NCI-H1417 treated with DMSO at 0.1 percent for 48 hours (cell line): ENCODE results near the gene FNDC1.
"Not testable (repeated sequence)": the region's sequence is repeated elsewhere in the genome, so short reads cannot be mapped to it uniquely, and the experiment has no call there.

Source experiments
- DNase-seq: peaks from one replicate; lab custom pipeline; 2025; lab: John Stamatoyannopoulos, UW

FNDC1 gene

DNA sequence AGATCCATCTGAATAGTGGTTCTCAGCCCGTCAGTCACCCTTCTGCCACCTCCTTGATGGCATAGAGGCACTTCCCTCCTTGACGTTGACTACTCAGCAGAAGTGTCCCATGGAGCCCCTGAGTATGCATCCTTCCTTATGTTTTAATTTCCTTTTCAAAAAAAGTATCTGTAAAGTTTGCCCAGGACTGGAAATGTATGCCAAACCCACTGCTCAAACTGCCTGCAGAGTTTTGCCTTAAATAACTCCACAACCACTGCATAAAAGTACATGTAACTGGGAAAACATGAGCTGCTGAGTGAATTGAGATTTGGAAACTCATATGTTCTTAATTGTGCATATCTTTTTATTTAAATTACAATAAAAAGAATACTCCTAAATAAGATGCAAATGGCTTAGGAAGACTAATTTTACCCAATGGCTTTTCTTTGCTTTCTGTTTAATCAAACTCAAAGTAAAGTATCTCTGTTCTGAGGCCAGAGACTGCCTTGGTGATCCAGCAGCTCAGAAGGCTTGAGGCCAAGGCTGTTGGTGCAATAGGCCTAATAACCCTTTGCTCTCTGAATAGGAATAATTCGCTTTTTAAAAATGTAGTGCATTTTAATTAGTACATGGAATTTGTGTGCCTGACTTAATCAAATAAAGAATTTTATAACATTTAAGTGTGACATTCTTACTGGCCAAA, 90.4 kb downstream of the FNDC1 start:
- no peak for DNase-seq

DNA sequence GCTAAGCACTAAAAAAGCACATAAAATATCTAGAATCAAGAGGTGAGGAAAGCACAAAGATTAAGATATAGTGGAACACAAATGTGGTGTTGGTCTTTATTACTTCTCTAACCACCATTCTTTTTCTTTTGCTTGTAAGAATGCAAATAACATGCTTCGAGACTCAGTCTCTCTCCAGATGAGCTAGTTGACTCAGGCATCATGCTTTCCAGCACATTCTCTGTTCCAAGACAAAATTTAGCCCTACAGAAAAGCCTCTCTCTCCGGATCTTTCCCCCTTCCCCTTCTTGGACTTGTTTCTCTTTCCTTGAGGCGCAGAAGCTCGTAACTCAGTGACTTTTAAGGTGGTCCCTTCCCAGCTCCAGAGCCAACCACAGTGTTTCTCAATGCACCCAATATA, 91.0 kb downstream of the FNDC1 start:
- DNase-seq = no peak

- no peak for DNase-seq
Measured at GRCh38 chr6:159261995-159262394, 92.8 kb downstream of the FNDC1 start.

DNA sequence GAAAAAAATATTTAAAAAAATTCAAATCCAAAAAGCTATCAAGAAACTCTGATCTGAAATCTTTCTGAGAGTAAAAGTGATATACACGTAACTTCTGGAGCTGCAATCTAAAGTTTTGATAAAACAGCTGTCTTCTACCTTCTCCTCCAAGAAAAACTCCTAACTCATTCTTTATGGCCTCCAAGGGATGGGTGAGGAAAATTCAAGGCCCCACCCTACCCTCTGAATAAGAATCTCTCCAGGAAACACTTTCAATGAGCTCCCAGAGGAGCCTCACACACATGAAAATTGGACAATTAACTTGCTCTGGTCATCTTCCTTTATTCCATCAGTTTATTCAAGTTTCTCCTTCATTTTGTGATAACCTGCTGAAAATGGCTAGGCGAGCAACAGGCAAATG, 93.4 kb downstream of the FNDC1 start:
- no peak for DNase-seq

- no peak for DNase-seq
Measured at GRCh38 chr6:159267165-159267564, 98.0 kb downstream of the FNDC1 start.

DNA sequence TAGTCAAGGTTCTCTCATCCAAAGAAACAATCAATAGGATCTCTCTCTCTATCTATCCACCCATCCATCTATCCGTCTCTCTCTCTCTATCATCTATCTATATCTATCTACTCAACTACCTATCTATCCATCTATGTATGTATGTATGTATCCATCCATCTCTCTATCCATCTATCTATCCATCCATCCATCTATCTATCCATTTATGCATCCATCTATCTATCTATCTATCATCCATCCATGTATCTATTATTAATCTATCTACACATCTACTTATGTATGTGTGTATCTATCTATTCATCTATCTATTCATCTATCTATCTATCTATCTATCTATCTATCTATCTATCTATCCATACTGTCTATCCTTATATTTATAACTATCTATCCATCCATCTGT, 99.3 kb downstream of the FNDC1 start:
- no peak for DNase-seq

- no peak for DNase-seq
Measured at GRCh38 chr6:159271257-159271656, 102.1 kb downstream of the FNDC1 start.

DNA sequence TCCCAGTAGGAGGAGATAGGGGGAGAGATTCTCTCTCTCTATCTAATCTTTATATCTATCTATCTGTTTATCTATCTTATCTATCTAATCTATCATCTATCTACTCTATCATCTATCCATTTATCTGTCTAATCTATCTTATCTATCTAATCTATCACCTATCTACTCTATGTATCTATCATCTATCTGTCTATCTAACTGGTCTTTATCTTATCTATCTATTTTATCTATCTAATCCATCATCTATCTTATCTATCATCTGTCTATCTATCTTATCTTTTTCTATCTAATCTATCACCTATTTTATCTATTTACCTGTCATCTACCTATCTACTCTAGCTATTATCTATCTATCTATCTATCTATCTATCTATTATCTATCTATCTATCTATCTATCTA, 109.4 kb downstream of the FNDC1 start:
- no peak for DNase-seq

DNA sequence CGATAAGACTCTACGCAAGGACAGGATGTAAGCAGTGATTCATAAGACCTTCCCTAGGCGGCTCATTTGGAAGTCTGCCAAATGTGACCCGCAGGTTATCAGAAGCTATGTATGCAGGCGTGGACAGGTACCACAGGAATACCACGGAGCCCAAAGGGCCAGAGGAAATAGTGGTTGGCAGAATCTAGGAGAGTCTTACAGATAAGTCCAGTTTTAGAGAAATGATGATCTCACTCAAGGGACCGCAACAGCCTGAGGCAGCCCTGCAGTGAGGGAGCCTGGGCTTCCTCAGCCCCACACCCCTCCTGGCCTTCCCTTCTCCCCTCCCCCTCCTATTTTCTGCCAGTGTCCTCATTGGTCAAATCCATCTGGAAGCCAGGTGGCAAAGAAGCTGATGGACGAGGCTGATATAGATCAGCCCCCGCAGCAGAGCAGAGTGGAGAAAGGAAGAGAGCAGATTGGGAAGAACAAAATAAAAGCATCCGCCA, 110.6 kb downstream of the FNDC1 start:
- no peak for DNase-seq

- no peak for DNase-seq
Measured at GRCh38 chr6:159282421-159282820, 113.2 kb downstream of the FNDC1 start.

DNA sequence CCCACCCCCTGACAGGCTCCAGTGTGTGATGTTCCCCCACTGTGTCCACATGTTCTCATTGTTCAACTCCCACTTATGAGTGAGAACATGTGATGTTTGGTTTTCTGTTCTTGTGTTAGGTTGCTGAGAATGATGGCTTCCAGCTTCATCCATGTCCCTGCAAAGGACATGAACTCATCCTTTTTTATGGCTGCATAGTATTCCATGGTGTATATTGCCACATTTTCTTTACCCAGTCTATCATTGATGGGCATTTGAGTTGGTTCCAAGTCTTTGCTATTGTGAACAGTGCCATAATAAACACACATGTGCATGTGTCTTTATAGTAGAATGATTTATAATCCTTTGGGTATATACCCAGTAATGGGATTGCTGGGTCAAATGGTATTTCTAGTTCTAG, 115.5 kb downstream of the FNDC1 start:
- not testable (repeated sequence) for DNase-seq

GRCh38 chr6:159298840-159299239, 129.6 kb downstream of the FNDC1 start:
- DNase-seq = no peak

DNA sequence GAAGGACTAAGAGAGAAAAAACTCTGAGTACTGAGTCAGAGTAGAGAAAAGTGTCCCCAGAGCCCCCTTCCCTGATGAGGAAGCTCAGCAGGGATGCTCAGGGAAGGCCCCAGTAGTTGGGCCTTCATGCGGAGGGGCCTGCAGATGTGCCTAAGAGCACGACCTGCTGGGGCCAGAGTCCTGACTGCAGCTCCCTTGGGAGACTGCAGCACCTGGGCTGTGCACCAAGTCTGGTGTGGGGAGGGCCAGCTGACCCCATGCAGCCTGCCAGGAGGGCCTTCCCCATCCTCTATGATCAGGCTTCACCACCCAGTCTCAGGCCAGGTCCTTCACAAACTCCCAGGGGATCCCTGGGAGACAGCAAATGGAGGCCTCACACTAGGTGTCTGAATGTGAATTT, 130.4 kb downstream of the FNDC1 start:
- no peak for DNase-seq

- no peak for DNase-seq
Measured at GRCh38 chr6:159301277-159301676, 132.1 kb downstream of the FNDC1 start.

DNA sequence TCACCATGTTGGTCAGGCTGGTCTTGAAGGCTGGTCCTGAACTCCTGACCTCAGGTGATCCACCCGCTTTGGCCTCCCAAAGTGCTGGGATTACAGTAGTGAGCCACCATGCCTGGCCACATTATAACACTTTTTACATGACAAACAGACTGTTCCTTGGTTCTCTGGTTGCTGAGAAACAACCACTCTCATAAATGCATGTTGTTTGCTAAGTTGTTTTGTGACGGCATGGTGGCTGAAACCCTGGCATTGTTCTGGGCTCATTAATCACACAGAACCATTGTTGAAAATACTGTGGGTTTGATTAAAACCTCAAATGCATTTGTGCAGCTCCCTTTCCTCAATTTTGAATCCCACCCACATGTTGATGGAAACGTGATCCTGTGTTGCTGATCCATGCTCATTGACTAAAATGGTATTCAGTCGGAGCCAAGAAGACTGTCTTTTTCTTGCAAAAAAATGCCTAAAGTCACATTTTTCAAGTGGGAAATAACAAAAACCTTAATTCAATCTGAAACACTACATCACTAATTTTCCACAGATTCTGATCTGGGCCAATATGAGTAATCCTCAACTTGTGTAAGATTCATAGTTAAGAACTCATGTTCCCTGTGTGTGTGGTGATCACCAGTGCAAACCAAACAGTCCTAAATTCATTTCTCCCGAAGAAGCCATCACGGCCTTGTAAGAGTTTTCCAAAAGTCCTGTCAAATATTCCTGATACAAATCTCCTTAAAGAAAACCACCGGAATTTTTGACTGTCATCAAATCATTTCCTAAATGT, 132.8 kb downstream of the FNDC1 start:
- DNase-seq = no peak

DNA sequence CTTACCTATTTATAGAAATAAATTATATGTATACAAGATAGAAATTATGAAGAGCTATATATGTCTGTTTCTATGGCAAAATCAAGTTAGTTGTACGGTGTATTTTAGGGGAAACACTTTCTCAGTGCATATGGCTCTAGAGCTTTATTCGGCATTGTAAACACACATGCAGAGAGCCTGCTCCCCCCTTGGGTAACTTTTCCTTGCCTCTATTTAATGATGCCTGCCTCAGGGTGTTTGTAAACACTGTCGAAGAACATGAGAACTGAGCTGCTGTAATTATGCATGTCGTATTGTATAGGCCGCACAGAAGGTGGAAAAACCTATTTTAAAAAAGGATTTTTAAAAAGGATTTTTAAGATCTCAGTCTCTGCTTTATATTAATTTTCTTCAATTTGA, 133.4 kb downstream of the FNDC1 start:
- no peak for DNase-seq

GRCh38 chr6:159303159-159303558, 134.0 kb downstream of the FNDC1 start:
- DNase-seq = no peak

- DNase-seq = no peak
Measured at GRCh38 chr6:159303784-159304183, 134.6 kb downstream of the FNDC1 start.

DNA sequence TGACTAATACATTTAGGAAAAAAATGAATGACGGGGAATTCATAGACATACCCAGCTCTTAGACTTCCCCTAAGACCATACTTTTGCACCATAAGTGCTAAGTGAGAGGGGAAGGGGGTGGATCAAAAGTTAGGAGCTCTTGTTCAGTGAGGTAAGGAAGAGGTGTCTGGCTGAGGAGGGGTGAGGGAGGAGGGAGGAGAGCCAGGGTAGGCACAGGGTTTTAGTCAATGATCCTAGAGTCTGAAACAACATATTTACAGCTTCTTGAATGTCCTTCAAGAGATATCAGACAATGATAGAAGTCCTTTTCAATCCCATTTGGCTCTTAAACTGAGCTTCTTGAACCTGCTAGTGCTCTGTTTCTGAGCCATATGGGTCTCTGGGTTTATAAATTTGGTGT, 135.4 kb downstream of the FNDC1 start:
- DNase-seq = no peak

- no peak for DNase-seq
Measured at GRCh38 chr6:159305159-159305558, 136.0 kb downstream of the FNDC1 start.

DNA sequence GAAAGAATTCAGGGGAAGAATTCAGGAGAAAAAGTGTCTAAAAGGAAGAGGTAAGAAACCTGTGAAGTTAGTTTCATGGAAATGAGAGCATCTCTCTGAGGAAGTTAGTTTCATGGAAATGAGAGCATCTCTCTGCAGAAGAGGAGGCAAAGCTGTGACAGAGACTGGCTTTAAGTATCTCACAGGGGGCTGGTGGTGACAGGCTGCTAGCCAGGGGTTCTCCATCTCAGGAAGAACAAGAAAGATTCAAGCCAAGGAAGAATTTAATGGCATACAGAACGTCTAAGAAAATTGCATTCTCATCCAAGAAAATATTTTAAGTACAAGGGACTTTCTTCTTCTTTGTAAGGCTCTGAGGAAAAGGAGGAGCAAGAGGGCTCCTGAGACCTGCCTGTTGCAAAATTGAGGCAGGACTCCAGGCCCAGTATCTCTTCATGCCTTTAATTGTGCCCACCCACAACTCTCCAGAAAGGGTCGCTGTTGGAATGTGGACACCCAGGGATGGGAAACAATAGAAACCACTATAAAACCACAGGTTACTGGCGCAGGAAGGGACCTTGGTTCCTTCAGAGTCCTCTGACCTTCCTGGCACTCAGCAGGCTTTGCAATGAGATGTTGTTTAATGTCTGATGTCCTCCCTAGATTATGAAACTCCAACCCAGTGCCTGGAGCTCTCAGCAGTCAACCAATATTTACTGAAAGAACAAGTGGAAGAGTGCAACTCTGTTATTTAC, 136.8 kb downstream of the FNDC1 start:
- DNase-seq = no peak

DNA sequence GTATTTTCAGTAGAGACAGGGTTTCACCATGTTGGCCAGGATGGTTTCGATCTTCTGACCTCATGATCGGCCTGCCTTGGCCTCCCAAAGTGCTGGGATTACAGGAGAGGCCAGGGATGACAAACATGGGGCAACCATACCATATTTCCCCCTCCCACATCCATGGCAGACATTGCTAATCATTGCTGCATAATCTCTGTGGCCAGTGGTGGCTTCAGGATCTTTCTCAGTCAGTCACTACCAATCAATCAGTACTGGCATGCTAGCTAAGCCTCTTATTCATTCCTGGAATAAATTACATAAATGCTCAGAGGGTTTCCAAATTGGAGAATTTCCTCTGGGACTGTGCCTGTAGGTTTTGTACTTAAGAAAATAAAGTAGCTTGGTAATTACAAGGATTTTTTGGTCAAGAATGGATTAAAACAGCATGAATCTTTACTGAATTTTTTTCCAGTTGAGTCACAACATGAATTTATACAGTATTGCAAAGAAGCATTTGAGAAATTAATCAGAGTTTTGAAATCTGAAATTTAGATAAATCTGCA, 138.1 kb downstream of the FNDC1 start:
- DNase-seq = no peak

GRCh38 chr6:159308198-159308597, 139.0 kb downstream of the FNDC1 start:
- DNase-seq = no peak
